Thyroid gland (tissue), 4 donors: Measurements from ENCODE around the gene LIMS2. TPM values are rescaled to one million over a fixed set of nuclear protein-coding genes. Genes with fewer than 3 reads are reported as not detected.

Experiments
- DNase-seq, 2 donors: peaks; one replicate each; pipeline ENCODE4 v3.0.0-alpha.2; 2019
- H3K27ac ChIP-seq, 3 donors: fragments of 200-600 bp; sonication (generic); 1 replicate in 2 of 3; 2 replicates in 1 of 3; pipeline ENCODE4 v1.5.1; 2016 to 2019; ENCODE audit warnings: mild to moderate bottlenecking in 1 of 3, moderate library complexity in 1 of 3
- H3K27me3 ChIP-seq: fragments of 200-600 bp; sonication (generic); one replicate; pipeline ENCODE4 v1.5.1; 2019
- H3K36me3 ChIP-seq, 2 donors: fragments of 200-600 bp; sonication (generic); one replicate each; pipeline ENCODE4 v1.5.1; 2016 to 2019
- H3K4me1 ChIP-seq, 2 donors: fragments of 200-600 bp; sonication (generic); one replicate each; pipeline ENCODE4 v1.5.1; 2017 to 2019
- H3K4me3 ChIP-seq, 3 donors: fragments of 200-600 bp; sonication (generic); replicated peaks in 1 of 3; 1 replicate in 2 of 3; 2 replicates in 1 of 3; pipeline ENCODE4 v1.5.1; 2016; ENCODE audit warnings: mild to moderate bottlenecking in 1 of 3
- H3K9me3 ChIP-seq: fragments of 200-600 bp; sonication (generic); one replicate; pipeline ENCODE4 v1.5.1; 2017
- POLR2A ChIP-seq, 2 donors: fragments of 450-650 bp; IDR thresholded peaks; one replicate each; pipeline ENCODE4 v1.6.1; 2017; ENCODE audit warnings: antibody characterized with exemption in 2 of 2, mild to moderate bottlenecking in 2 of 2, moderate library complexity in 1 of 2
- WGBS, 2 donors: methylation state at CpG; one replicate each; pipeline ENCODE4 v1.1.5; 2017; 5-methylcytosine and 5-hydroxymethylcytosine counted together
- intact Hi-C: fragments of 100-400 bp; cut with DNase I; formaldehyde crosslinking; loops from one replicate; pipeline ENCODE4 v1.15.1; 2023
- total RNA-seq, 4 donors: library from RNA; depleted of rRNA; stranded (reverse); fragments of >200 nt; gene quantifications; one replicate each; pipeline ENCODE4 v1.2.3, GENCODE V29; 2016
- TF ChIP-seq, protein P1 (sequence below), 6 experiments: fragments of 200-600 bp in 3 of 6; fragments of 450-650 bp in 3 of 6; sonication (generic) in 3 of 6; IDR thresholded peaks; one replicate each; pipeline ENCODE4 v1.5.1; 2016 to 2019; ENCODE audit warnings: antibody characterized with exemption in 6 of 6, mild to moderate bottlenecking in 2 of 6, inconsistent platforms in 1 of 6, moderate library complexity in 1 of 6

LIMS2 gene
- total RNA-seq, 4 donors from 2014 or later = 9.1 to 27.8 (median 14.2) TPM

GRCh38 chr2:127658146-127658545 lies 17.2 kb downstream of the LIMS2 start:
- Histone ChIP-seq H3K4me3 (no peak overlapping the region), H3K4me1 (peaks cover 0 to 47% of the 10 kb centered on the region in 2 donors), H3K36me3 (no peaks in the 10 kb centered on the region), H3K9me3 (no peaks in the 10 kb centered on the region), H3K27ac (peak overlapping the region in 2 of 3 donors; percentile 1 to 61), H3K27me3 (no peaks in the 10 kb centered on the region)
- DNase-seq = no peak
- intact Hi-C loops = no loop called here
- TF ChIP-seq, protein P1, sequence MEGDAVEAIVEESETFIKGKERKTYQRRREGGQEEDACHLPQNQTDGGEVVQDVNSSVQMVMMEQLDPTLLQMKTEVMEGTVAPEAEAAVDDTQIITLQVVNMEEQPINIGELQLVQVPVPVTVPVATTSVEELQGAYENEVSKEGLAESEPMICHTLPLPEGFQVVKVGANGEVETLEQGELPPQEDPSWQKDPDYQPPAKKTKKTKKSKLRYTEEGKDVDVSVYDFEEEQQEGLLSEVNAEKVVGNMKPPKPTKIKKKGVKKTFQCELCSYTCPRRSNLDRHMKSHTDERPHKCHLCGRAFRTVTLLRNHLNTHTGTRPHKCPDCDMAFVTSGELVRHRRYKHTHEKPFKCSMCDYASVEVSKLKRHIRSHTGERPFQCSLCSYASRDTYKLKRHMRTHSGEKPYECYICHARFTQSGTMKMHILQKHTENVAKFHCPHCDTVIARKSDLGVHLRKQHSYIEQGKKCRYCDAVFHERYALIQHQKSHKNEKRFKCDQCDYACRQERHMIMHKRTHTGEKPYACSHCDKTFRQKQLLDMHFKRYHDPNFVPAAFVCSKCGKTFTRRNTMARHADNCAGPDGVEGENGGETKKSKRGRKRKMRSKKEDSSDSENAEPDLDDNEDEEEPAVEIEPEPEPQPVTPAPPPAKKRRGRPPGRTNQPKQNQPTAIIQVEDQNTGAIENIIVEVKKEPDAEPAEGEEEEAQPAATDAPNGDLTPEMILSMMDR (IDR thresholded peaks at IDR 0.05) = no peak
- TF ChIP-seq POLR2A (IDR thresholded peaks at IDR 0.05) = no peak
- 86 to 93% methylated on average over 6 of the region's 6 CpGs for WGBS, 2 donors

- Histone ChIP-seq H3K4me1 (peaks cover 2 to 49% of the 10 kb centered on the region in 2 donors), H3K27me3 (no peaks in the 10 kb centered on the region), H3K4me3 (no peak overlapping the region), H3K9me3 (no peaks in the 10 kb centered on the region), H3K27ac (no peak overlapping the region), H3K36me3 (no peaks in the 10 kb centered on the region)
- intact Hi-C loops = no loop called here
- no peak for DNase-seq
- TF ChIP-seq POLR2A (IDR thresholded peaks at IDR 0.05) = no peak
- TF ChIP-seq, protein P1 (IDR thresholded peaks at IDR 0.05) = no peak
- 94 to 96% methylated on average over 10 to 15 of the region's 17 CpGs for WGBS, 2 donors
Measured at GRCh38 chr2:127657232-127657595, 18.1 kb downstream of the LIMS2 start.

DNA sequence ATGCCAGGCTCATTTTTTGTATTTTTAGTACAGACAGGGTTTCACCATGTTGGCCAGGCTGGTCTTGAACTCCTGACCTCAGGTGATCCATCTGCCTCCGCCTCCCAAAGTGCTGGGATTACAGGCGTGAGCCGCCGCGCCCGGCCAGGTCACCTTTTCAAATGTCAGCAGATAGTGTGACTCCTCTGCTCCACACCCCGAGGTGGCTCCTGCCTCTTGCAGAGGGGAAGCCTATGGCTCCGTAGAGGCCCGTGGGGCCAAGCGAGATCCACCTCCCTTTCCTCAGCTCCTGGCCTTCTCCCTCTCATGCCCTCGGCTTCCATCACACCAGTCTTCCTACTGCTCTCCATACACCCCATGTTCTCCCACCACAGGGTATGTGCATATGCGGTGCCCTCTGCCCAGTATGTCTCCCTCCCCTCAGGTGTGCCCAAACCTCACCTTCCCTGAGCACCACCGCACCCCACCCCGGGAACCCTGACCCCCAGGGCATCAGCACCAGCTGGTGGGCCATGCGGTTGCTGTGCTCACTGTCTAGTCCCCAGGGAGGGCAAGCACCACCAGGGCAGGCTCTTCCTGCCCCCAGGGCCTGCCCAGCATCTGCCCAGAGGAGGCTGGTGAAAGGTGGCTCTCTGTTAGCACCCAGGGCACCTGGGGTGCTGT lies 18.6 kb downstream of the LIMS2 start:
- Histone ChIP-seq H3K9me3 (no peaks in the 10 kb centered on the region), H3K4me1 (peaks cover 3 to 49% of the 10 kb centered on the region in 2 donors), H3K27me3 (no peaks in the 10 kb centered on the region), H3K36me3 (no peaks in the 10 kb centered on the region), H3K4me3 (no peak overlapping the region), H3K27ac (peak overlapping the region in 1 of 3 donors; percentile 1)
- WGBS, 2 donors = 90 to 95% methylated on average over 15 of the region's 15 CpGs
- no peak for DNase-seq
- intact Hi-C loops = no loop called here
- TF ChIP-seq, protein P1 (IDR thresholded peaks at IDR 0.05) = no peak
- no peak for TF ChIP-seq POLR2A (IDR thresholded peaks at IDR 0.05)

DNA sequence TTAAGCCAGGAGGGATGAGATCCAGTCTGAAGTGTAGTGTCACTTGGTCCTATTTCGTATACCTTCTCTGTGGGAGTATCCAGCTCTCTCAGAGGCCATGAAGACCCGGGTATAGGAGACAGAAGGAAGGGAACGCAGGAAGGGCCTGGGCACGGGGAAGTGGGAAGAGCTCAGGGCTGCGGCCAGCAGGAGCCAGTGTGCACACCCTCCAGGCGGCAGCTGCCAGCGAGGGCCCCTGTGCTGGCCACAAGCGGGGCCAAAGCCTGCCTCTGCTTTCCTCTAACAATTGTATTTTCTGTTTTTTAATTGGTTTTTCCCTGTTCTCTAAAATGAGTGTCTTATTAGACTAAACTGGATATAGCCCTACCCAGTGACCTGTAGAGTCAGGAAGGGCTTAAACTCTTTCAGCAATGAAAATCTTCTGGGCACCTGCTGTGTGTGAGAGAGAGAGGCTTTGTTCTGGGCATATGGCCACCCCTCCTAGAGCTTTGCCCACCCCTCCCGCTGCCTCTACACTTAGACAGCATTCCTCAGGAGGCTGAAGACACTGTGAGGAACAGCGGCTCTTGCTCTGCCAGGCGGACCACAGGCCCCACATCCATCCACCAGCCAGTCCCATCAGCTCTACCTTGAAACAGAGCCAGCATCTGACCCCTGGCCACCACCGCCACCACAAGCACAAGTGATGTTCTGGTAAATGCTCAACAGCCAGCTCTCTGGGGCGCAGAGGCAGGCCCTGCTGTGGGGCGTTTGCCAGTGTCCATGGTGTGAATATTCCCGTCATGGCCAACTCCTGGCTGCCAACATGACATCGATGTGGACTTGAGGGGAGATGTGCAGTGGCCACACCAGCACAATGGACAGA lies 19.9 kb downstream of the LIMS2 start:
- H3K4me3 ChIP-seq = no peak overlapping the region
- H3K27me3 ChIP-seq = no peaks in the 10 kb centered on the region
- H3K9me3 ChIP-seq = no peaks in the 10 kb centered on the region
- no peaks in the 10 kb centered on the region for H3K36me3 ChIP-seq
- peaks cover 3 to 41% of the 10 kb centered on the region in 2 donors for H3K4me1 ChIP-seq
- no peak overlapping the region for H3K27ac ChIP-seq
- intact Hi-C loops = no loop called here
- 83 to 89% methylated on average over 15 to 16 of the region's 16 CpGs for WGBS, 2 donors
- no peak for DNase-seq
- TF ChIP-seq POLR2A (IDR thresholded peaks at IDR 0.05) = no peak
- TF ChIP-seq, protein P1 (IDR thresholded peaks at IDR 0.05) = no peak

DNA sequence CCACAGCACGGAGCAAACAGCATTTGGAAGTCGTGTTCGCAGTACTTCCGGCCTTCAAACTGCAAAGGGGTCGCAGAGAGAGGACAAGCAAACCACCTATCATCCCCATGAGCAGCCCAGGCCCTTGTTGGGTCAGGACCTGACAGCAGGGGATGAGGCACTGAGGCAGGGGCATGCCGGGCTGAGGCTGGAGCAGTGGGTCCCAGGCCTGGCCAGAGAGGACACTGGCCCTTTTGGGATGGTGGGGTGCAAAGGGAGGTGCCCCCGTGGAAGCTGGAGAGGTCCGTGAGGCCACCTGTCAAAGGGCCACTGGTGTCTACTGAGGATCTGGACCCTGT lies 20.5 kb downstream of the LIMS2 start:
- WGBS, 2 donors = 91% methylated on average over 8 of the region's 8 CpGs; no CpG with 5 or more reads in 1 of the 2 donors
- no peak for DNase-seq
- TF ChIP-seq, protein P1 (IDR thresholded peaks at IDR 0.05) = no peak
- no peak for TF ChIP-seq POLR2A (IDR thresholded peaks at IDR 0.05)
- Histone ChIP-seq H3K9me3 (no peaks in the 10 kb centered on the region), H3K4me1 (peaks cover 3 to 45% of the 10 kb centered on the region in 2 donors), H3K27me3 (no peaks in the 10 kb centered on the region), H3K27ac (no peak overlapping the region), H3K36me3 (no peaks in the 10 kb centered on the region), H3K4me3 (no peak overlapping the region)
- intact Hi-C loops = no loop called here
